Naive B cell (primary cell): ENCODE data around the gene ITPRIP. TPM values are rescaled to one million over a fixed set of nuclear protein-coding genes. Genes with fewer than 3 reads are reported as not detected.

ENCODE experiments used
- ATAC-seq, 2 donors: fragments of 150-1000 bp; cut with Tn5 transposase; 2 replicates each; pipeline ENCODE4 v1.10.0; 2021; ENCODE audit warnings: low read depth in 2 of 2, mild to moderate bottlenecking in 2 of 2, moderate library complexity in 2 of 2
- DNase-seq: peaks from one replicate; pipeline ENCODE4 v3.0.0; 2022
- H3K27ac Mint-ChIP-seq, 6 donors: one replicate each; pipeline ENCODE4 v1.8.0; 2020 to 2022; ENCODE audit warnings: mild to moderate bottlenecking in 6 of 6, mixed read lengths in 6 of 6, moderate library complexity in 5 of 6, inconsistent platforms in 2 of 6
- H3K27me3 Mint-ChIP-seq, 3 donors: one replicate each; pipeline ENCODE4 v1.8.0; 2021 to 2022; ENCODE audit warnings: mixed read lengths in 3 of 3, mild to moderate bottlenecking in 1 of 3
- H3K36me3 Mint-ChIP-seq, 2 donors: one replicate each; pipeline ENCODE4 v1.8.0; 2020 to 2022; ENCODE audit warnings: mixed read lengths in 2 of 2, inconsistent platforms in 1 of 2, mild to moderate bottlenecking in 1 of 2
- H3K4me1 Mint-ChIP-seq, 3 donors: one replicate each; pipeline ENCODE4 v1.8.0; 2020 to 2022; ENCODE audit warnings: mixed read lengths in 3 of 3, inconsistent platforms in 1 of 3, mild to moderate bottlenecking in 1 of 3, moderate library complexity in 1 of 3
- H3K4me3 Mint-ChIP-seq, 8 donors: one replicate each; pipeline ENCODE4 v1.8.0; 2020 to 2022; ENCODE audit warnings: mild to moderate bottlenecking in 8 of 8, mixed read lengths in 8 of 8, moderate library complexity in 8 of 8, inconsistent platforms in 2 of 8
- H3K9me3 Mint-ChIP-seq, 7 donors: one replicate each; pipeline ENCODE4 v1.8.0; 2020 to 2022; ENCODE audit warnings: mixed read lengths in 7 of 7, mild to moderate bottlenecking in 5 of 7, inconsistent platforms in 2 of 7, moderate library complexity in 1 of 7
- polyA plus RNA-seq, 6 donors: library from polyadenylated mRNA; unstranded; fragments of 300-500 nt; fragmentation: Illumina TruSeq; gene quantifications; one replicate each; pipeline ENCODE4 v1.2.3, GENCODE V29; 2021; ENCODE audit warnings: low read depth in 6 of 6

ITPRIP gene
- polyA plus RNA-seq, 6 donors from 2014 or later: 16.5 to 34.4 (median 19.6) TPM

DNA sequence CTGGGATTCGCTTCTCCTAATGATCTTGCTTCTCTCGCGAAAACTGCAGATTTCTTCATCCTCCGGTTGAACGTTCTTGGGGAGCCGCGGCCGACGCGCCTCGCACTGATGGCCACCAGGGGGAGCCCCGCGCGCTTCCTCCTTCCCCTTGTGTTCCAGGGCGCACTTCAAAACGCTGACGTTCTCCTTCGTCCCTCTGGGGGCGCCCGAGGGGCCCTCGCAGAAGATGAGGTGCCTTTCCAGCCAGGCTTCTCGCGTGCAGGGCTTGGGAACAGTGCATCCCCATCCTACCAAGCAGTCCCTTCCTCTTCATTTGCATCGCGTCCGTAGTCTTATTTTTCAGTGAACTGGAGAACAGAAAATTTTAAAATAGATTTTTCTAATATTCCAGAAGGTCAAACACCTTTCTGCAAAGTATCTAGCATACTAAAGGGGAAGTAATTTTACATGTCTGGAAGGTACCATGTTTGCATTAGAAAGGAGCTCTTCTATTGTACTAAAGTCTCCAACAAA is 46.8 kb downstream of the ITPRIP start:
- DNase-seq (peak; percentile 82), ATAC-seq (peak; percentile 94 to 96)
- H3K4me3 Mint-ChIP-seq: peak overlapping the region in 5 of 8 donors; percentile 16 to 78 (median 46)
- H3K36me3 Mint-ChIP-seq: no peaks in the 10 kb centered on the region
- H3K27me3 Mint-ChIP-seq: peaks cover 16 to 47% (median 41%) of the 10 kb centered on the region in 3 donors
- peaks cover 4 to 11% (median 10%) of the 10 kb centered on the region in 3 donors for H3K4me1 Mint-ChIP-seq
- no peaks in the 10 kb centered on the region for H3K9me3 Mint-ChIP-seq
- H3K27ac Mint-ChIP-seq: peak overlapping the region in 3 of 6 donors; percentile 3 to 72 (median 17)

- Mint-ChIP-seq H3K27me3 (peaks cover 20 to 39% (median 37%) of the 10 kb centered on the region in 3 donors), H3K36me3 (no peaks in the 10 kb centered on the region), H3K27ac (no peak overlapping the region), H3K9me3 (no peaks in the 10 kb centered on the region), H3K4me1 (peaks cover 4 to 11% (median 10%) of the 10 kb centered on the region in 3 donors), H3K4me3 (no peak overlapping the region)
- DNase-seq (no peak), ATAC-seq (no peak)
Observed at GRCh38 chr10:104288355-104288754, 49.9 kb downstream of the ITPRIP start.

GRCh38 chr10:104286939-104287338 is 51.3 kb downstream of the ITPRIP start:
- DNase-seq (no peak), ATAC-seq (no peak)
- no peaks in the 10 kb centered on the region for H3K36me3 Mint-ChIP-seq
- no peak overlapping the region for H3K4me3 Mint-ChIP-seq
- peaks cover 24 to 47% (median 43%) of the 10 kb centered on the region in 3 donors for H3K27me3 Mint-ChIP-seq
- peaks cover 4 to 10% (median 9%) of the 10 kb centered on the region in 3 donors for H3K4me1 Mint-ChIP-seq
- no peak overlapping the region for H3K27ac Mint-ChIP-seq
- H3K9me3 Mint-ChIP-seq: no peaks in the 10 kb centered on the region

DNA sequence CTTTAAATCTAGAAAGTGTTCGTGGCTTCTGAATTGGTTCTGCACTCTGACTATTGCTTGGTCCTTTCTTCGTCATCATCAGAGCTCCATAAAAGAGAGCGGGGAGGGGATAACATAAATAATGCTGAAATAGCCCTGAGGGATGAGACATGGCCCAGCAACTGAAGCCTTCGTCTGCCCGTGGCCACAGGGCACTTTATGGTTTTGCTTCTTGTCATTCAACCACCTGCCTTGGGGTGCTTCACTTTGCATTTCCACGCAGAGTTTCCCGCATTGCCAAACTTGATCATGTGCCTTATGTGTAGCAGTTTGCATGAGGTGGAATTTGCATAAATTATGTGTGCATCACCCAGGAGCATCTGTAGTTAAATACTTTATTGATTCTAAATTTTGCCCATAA is 53.4 kb downstream of the ITPRIP start:
- no peaks in the 10 kb centered on the region for H3K4me1 Mint-ChIP-seq
- no peak overlapping the region for H3K27ac Mint-ChIP-seq
- no peaks in the 10 kb centered on the region for H3K9me3 Mint-ChIP-seq
- H3K4me3 Mint-ChIP-seq: no peak overlapping the region
- H3K36me3 Mint-ChIP-seq: no peaks in the 10 kb centered on the region
- H3K27me3 Mint-ChIP-seq: peaks cover 27 to 37% (median 33%) of the 10 kb centered on the region in 3 donors
- DNase-seq (no peak), ATAC-seq (peak in 1 of 2 donors; percentile 37)

DNA sequence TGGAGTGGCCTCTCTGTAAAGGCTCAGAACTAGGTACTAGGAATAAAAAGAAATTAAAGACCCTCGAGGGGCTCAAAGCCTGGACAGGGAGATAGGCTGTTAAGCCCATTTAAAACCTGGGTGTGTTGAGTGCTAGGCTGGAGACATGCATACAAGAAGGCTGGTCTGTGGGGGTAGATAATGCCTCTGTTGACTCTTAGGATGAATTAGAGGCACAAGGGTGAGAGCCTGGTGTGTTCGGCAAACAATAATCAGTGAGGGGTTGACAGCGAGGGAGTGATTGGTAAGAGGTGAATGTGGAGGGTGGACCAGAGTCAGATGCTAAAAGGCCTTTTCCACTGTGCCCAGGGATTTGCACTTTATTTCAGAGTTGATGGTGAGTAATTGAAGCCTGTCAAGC is 56.6 kb downstream of the ITPRIP start:
- no peak overlapping the region for H3K27ac Mint-ChIP-seq
- H3K36me3 Mint-ChIP-seq: no peaks in the 10 kb centered on the region
- no peak overlapping the region for H3K4me3 Mint-ChIP-seq
- DNase-seq (no peak), ATAC-seq (no peak)
- H3K27me3 Mint-ChIP-seq: peaks cover 12 to 40% (median 27%) of the 10 kb centered on the region in 3 donors
- H3K4me1 Mint-ChIP-seq: no peaks in the 10 kb centered on the region
- no peaks in the 10 kb centered on the region for H3K9me3 Mint-ChIP-seq

- DNase-seq (no peak), ATAC-seq (no peak)
- Mint-ChIP-seq H3K36me3 (no peaks in the 10 kb centered on the region), H3K27ac (peak overlapping the region in 1 of 6 donors; percentile 15), H3K4me1 (peaks cover 0 to 3% (median 0%) of the 10 kb centered on the region in 3 donors), H3K4me3 (no peak overlapping the region), H3K27me3 (peaks cover 18 to 49% (median 36%) of the 10 kb centered on the region in 3 donors), H3K9me3 (no peaks in the 10 kb centered on the region)
Observed at GRCh38 chr10:104279550-104280259, 58.6 kb downstream of the ITPRIP start.

DNA sequence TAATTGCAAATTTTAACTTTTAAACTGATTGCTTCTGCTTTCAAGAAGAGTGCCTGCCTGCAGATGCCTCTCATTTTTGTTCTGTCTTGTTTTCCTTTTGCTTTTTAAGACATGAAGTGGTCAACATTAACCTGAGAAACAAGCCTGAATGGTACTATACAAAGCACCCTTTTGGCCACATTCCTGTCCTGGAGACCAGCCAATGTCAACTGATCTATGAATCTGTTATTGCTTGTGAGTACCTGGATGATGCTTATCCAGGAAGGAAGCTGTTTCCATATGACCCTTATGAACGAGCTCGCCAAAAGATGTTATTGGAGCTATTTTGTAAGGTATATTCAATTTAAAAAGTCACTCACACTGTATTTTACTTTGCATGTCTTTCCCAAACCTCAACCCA is 60.5 kb downstream of the ITPRIP start:
- Mint-ChIP-seq H3K27me3 (peaks cover 18 to 57% (median 43%) of the 10 kb centered on the region in 3 donors), H3K4me3 (no peak overlapping the region), H3K27ac (no peak overlapping the region), H3K4me1 (peaks cover 0 to 8% (median 0%) of the 10 kb centered on the region in 3 donors), H3K36me3 (no peaks in the 10 kb centered on the region), H3K9me3 (no peaks in the 10 kb centered on the region)
- ATAC-seq (no peak), DNase-seq (no peak)

GRCh38 chr10:104276192-104276591 is 62.1 kb downstream of the ITPRIP start:
- peaks cover 6 to 43% (median 34%) of the 10 kb centered on the region in 3 donors for H3K27me3 Mint-ChIP-seq
- peak overlapping the region in 1 of 6 donors; percentile 26 for H3K27ac Mint-ChIP-seq
- no peaks in the 10 kb centered on the region for H3K36me3 Mint-ChIP-seq
- H3K4me1 Mint-ChIP-seq: peaks cover 0 to 8% (median 0%) of the 10 kb centered on the region in 3 donors
- H3K4me3 Mint-ChIP-seq: no peak overlapping the region
- DNase-seq (no peak), ATAC-seq (no peak)
- no peaks in the 10 kb centered on the region for H3K9me3 Mint-ChIP-seq

DNA sequence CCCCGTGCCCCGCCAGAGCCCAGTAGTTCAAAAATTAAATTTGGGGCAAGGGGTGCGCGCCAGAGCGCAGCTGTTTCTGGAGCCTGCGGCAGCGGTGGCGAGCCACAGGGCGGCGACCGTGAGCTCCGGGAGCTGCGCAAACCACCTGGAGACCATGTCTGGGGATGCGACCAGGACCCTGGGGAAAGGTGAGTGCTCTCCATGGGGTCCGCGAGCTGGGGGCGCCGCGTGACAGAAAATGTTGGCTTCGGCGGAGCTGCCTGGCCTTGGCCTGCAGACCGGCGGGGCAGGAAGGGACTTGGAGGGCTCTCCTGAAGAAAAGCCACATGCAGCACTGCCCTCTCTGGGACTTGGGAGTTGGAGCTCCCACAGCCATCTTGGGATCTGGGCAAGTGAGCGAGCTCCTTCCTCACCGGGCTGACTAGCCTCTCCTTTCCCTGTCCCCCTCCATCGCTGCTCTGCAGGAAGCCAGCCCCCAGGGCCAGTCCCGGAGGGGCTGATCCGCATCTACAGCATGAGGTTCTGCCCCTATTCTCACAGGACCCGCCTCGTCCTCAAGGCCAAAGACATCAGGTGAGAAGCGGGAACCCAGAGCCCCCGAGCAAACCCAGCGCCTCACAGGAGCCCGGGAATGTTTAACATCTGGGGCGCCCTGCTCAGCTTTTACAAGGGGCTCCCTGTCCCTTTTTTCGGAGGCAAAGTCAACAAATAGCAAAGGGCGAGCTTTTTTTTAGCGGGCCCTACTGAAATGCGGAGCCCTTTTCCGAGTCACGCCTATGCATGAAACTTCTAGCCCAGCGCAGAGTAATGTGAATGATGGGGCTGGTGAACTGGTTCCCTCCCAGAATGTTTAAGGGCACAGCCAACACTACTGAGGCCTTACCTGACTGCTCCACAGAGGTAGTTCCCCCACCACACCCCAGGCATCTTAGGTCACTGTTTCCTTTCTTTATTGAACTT is 63.2 kb downstream of the ITPRIP start:
- DNase-seq (peak; percentile 31), ATAC-seq (peak; percentile 79 to 86)
- no peaks in the 10 kb centered on the region for H3K36me3 Mint-ChIP-seq
- H3K4me1 Mint-ChIP-seq: peaks cover 0 to 8% (median 0%) of the 10 kb centered on the region in 3 donors
- no peak overlapping the region for H3K27ac Mint-ChIP-seq
- H3K27me3 Mint-ChIP-seq: peaks cover 6 to 43% (median 34%) of the 10 kb centered on the region in 3 donors
- H3K4me3 Mint-ChIP-seq: peak overlapping the region in 1 of 8 donors; percentile 23
- H3K9me3 Mint-ChIP-seq: no peaks in the 10 kb centered on the region

DNA sequence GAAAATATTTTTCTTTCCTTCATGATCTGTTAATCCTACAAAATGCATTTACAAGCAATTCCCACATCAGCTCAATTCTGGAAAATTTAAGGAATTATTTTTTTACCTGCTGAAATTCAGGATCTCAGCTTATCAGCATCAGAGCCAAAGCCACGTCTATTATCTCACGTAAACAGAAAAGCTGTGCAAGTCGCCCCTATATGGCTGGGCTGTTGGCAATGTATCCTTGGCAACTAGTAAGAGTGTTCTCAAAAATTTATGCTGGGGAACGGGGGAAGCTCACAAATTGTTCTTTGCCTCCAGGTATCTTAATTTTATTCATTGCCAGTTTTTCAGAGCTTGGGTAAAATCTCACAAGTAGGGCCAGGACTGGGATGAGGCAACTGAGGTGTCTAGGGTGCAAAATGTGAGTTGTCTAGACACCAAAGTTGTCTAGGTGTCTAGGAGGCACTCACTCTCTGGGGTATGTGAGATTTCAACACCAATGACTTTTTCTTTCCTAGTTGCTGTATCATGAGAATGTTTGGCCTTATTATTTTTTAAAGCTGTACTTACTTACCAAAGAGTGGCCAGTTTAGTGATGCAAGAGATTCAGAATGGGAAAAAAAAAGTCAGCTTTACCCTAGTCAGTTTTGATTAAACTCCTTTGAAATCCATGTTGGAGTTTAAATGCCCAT is 64.2 kb downstream of the ITPRIP start:
- DNase-seq (no peak), ATAC-seq (no peak)
- Mint-ChIP-seq H3K4me3 (no peak overlapping the region), H3K36me3 (no peaks in the 10 kb centered on the region), H3K4me1 (peaks cover 0 to 17% (median 0%) of the 10 kb centered on the region in 3 donors), H3K9me3 (no peaks in the 10 kb centered on the region), H3K27me3 (peaks cover 6 to 36% (median 34%) of the 10 kb centered on the region in 3 donors), H3K27ac (no peak overlapping the region)

DNA sequence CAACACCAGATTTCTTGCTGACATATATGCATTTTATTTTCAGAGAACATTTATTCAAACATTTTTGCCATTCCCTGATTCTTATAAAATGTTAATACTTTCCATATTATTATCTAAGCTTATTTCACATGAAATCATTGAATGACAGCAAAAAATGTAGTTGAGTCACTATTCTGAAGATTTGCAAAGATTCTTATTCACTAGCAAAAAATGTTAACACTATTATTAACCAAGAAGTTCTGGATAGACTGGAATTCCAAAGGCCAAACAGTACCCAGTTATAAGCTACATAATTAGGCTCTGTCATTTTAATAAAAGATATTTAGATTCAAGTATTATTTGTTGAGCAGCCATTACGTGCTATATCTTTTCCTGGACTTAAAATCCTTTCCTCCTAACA is 65.0 kb downstream of the ITPRIP start:
- Mint-ChIP-seq H3K27me3 (peaks cover 6 to 34% (median 29%) of the 10 kb centered on the region in 3 donors), H3K27ac (no peak overlapping the region), H3K4me3 (peak overlapping the region in 1 of 8 donors; percentile 18), H3K4me1 (peaks cover 1 to 23% (median 6%) of the 10 kb centered on the region in 3 donors), H3K36me3 (no peaks in the 10 kb centered on the region), H3K9me3 (no peaks in the 10 kb centered on the region)
- DNase-seq: no peak
- no peak for ATAC-seq

DNA sequence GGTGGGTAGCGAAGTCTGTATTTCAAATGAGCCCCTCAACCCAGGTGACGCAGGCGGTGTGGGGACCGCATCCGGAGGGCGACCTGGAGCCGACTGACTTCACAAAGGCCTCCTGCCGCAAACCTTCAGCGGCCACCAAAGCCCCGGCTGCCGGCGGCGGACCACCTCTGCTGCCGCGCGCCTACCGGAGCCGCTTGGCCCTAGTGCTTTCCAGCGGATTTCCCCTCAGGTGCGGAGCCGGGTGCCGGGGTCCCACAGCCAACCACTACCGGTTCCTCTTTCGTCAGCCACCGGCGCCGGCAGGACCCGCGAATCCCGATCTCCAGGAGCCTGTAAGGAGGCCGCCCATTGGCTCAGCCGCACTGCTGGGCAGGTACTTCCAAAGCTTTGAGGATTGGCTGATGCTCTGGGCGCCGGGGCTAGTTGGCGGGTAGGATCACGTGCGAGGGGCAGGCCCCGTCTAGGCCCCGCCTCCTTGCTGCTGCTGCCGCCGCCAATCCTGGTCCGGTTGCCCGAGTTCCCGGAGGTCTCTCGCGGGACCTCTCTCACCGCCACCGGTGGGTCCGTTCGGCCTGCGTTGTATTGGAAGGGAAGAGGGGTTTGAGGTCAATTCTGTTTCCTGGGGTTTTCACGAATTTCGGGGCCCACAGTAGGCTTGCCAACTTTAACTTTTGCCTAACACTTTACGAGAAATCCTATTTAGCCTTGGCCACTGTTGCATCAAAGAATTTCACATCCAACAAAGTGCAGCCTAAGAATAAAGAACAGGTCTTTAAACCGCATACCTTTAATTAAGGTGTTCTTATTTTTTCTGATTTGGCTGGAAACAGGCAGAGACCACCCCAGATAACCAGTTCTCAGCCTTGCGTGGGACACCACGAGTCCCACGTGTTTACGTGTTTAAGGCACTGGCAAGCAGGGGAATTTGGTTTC is 69.3 kb downstream of the ITPRIP start, which contains the start of gene GSTO2:
Gene GSTO2, plus strand, starts transcription at position 472 of the 933 bp plus-strand sequence. CDS start 5,732 bp downstream, outside the sequence.
- ATAC-seq: peak; percentile 93
- Mint-ChIP-seq H3K27ac (peak within 1 kb of the TSS; percentile 93 to 98 (median 96)), H3K36me3 (peaks cover 0 to 14% of the 10 kb centered on the region in 2 donors), H3K4me3 (peak within 1 kb of the TSS; percentile 87 to 99 (median 94)), H3K9me3 (no peaks in the 10 kb centered on the region), H3K4me1 (peaks cover 17 to 43% (median 33%) of the 10 kb centered on the region in 3 donors), H3K27me3 (peaks cover 0 to 2% (median 1%) of the 10 kb centered on the region in 3 donors)
- DNase-seq: peak; percentile 98
